Activated CD4-positive, alpha-beta memory T cell treated with anti-CD3 and anti-CD28 coated beads for 36 hours (primary cell): Measurements from ENCODE around the gene ZNF786. TPM values are rescaled to one million over a fixed set of nuclear protein-coding genes. Genes with fewer than 3 reads are reported as not detected.
A peak's percentile ranks its signal among the peaks of the same experiment; 100 is the strongest.

ENCODE experiments used
- CTCF ChIA-PET: fragments of 350-600 bp; sonication (Branson Sonifier 250); formaldehyde crosslinking; loops from one replicate; lab custom pipeline; 2021; ENCODE audit warnings: antibody characterized with exemption, inconsistent platforms; lab: Charles Lee
- POLR2A ChIA-PET: fragments of 350-600 bp; sonication (Branson Sonifier 250); formaldehyde crosslinking; loops from one replicate; lab custom pipeline; 2021; ENCODE audit warnings: antibody characterized with exemption; lab: Charles Lee
- DNase-seq: peaks from one replicate; pipeline ENCODE4 v3.0.0-alpha.2; 2020
- H3K27ac Mint-ChIP-seq: one replicate; pipeline ENCODE4 v1.8.0; 2021; ENCODE audit warnings: mixed read lengths
- H3K27me3 Mint-ChIP-seq: one replicate; pipeline ENCODE4 v1.8.0; 2021; ENCODE audit warnings: mixed read lengths
- H3K36me3 Mint-ChIP-seq: one replicate; pipeline ENCODE4 v1.8.0; 2021; ENCODE audit warnings: mixed read lengths
- H3K4me1 Mint-ChIP-seq: one replicate; pipeline ENCODE4 v1.8.0; 2021; ENCODE audit warnings: low read depth, mixed read lengths
- H3K4me3 Mint-ChIP-seq: one replicate; pipeline ENCODE4 v1.8.0; 2021; ENCODE audit warnings: mild to moderate bottlenecking, mixed read lengths
- H3K9me3 Mint-ChIP-seq: one replicate; pipeline ENCODE4 v1.8.0; 2021; ENCODE audit warnings: mixed read lengths
- intact Hi-C: fragments of 100-400 bp; cut with micrococcal nuclease; formaldehyde crosslinking; loops from one replicate; pipeline ENCODE4 v1.15.1; 2023
- total RNA-seq, 2 experiments: library from RNA; stranded (reverse); gene quantifications; one replicate each; pipeline ENCODE4 v1.2.3, GENCODE V29; 2021

The ZNF786 gene
- total RNA-seq: 1 to 10 TPM; 4.5 to 6.1 TPM

- ChIA-PET POLR2A (interaction anchor here (0.6 kb wide), 1 partner anchor 95 kb away, joined by 3 read pairs; no protein-coding TSS in a partner anchor), CTCF (interaction anchor here (0.6 to 1.6 kb wide), 5 partner anchors 25 to 563 kb away, joined by 3 to 6 read pairs (median 3); partner anchors contain the start of gene ZNF425)
- intact Hi-C loops: loop anchor here (1.0 to 5.0 kb wide), 9 partner anchors 24 to 583 kb away; partner anchors contain the start of genes PDIA4, ZNF212, ZNF398 and ZNF425
- peak; percentile 96 for DNase-seq
- Mint-ChIP-seq H3K27ac (peak within 1 kb of the TSS; percentile 99), H3K4me1 (peaks cover 21% of the 10 kb centered on the region), H3K27me3 (no peaks in the 10 kb centered on the region), H3K4me3 (peak within 1 kb of the TSS; percentile 96), H3K9me3 (no peaks in the 10 kb centered on the region), H3K36me3 (peaks cover 4% of the 10 kb centered on the region)
Observed at GRCh38 chr7:149090397-149091195, at the start of gene ZNF786. Gene ZNF786 (minus strand): TSS chr7:149090718. CDS start chr7:149090640, 78 bp downstream.

GRCh38 chr7:149136118-149136517 lies 45.6 kb upstream of the ZNF786 start:
- CTCF ChIA-PET: interaction anchor here (0.9 kb wide), 1 partner anchor 12 kb away, joined by 3 read pairs; the partner anchor contains the start of gene ZNF398
- peaks cover 4% of the 10 kb centered on the region for H3K9me3 Mint-ChIP-seq
- no peak overlapping the region for H3K4me3 Mint-ChIP-seq
- H3K27ac Mint-ChIP-seq: no peak overlapping the region
- POLR2A ChIA-PET: interaction anchor here (1.0 kb wide), 1 partner anchor 70 kb away, joined by 3 read pairs; no protein-coding TSS in a partner anchor
- DNase-seq: no peak
- no peaks in the 10 kb centered on the region for H3K27me3 Mint-ChIP-seq
- intact Hi-C loops: no loop called here
- H3K36me3 Mint-ChIP-seq: peaks cover 12% of the 10 kb centered on the region
- no peaks in the 10 kb centered on the region for H3K4me1 Mint-ChIP-seq

- DNase-seq: no peak
- no peaks in the 10 kb centered on the region for H3K27me3 Mint-ChIP-seq
- POLR2A ChIA-PET: interaction anchor here (1.4 kb wide), 1 partner anchor 14 kb away, joined by 5 read pairs; the partner anchor contains the start of gene ZNF398
- peaks cover 26% of the 10 kb centered on the region for H3K36me3 Mint-ChIP-seq
- CTCF ChIA-PET: interaction anchor here (2.0 kb wide), 1 partner anchor 14 kb away, joined by 11 read pairs; the partner anchor contains the start of gene ZNF398
- H3K9me3 Mint-ChIP-seq: peaks cover 12% of the 10 kb centered on the region
- H3K4me1 Mint-ChIP-seq: peaks cover 4% of the 10 kb centered on the region
- no peak overlapping the region for H3K4me3 Mint-ChIP-seq
- no peak overlapping the region for H3K27ac Mint-ChIP-seq
- intact Hi-C loops: no loop called here
Observed at GRCh38 chr7:149133028-149133710, 42.7 kb upstream of the ZNF786 start.

- ChIA-PET POLR2A (no interaction called here), CTCF (interaction anchor here (0.7 kb wide), 1 partner anchor 65 kb away, joined by 3 read pairs; no protein-coding TSS in a partner anchor)
- DNase-seq: no peak
- intact Hi-C loops: no loop called here
- Mint-ChIP-seq H3K9me3 (peaks cover 12% of the 10 kb centered on the region), H3K4me1 (peaks cover 11% of the 10 kb centered on the region), H3K27me3 (no peaks in the 10 kb centered on the region), H3K4me3 (no peak overlapping the region), H3K27ac (peak overlapping the region; percentile 28), H3K36me3 (peaks cover 30% of the 10 kb centered on the region)
Observed at GRCh38 chr7:149130572-149131198, 40.2 kb upstream of the ZNF786 start.

- peaks cover 26% of the 10 kb centered on the region for H3K36me3 Mint-ChIP-seq
- DNase-seq: peak; percentile 80
- H3K4me3 Mint-ChIP-seq: peak overlapping the region; percentile 98
- peaks cover 12% of the 10 kb centered on the region for H3K9me3 Mint-ChIP-seq
- intact Hi-C loops: loop anchor here (1.0 to 10.0 kb wide), 11 partner anchors 21 to 498 kb away; partner anchors contain the start of genes EZH2, PDIA4, ZNF212 and ZNF282
- POLR2A ChIA-PET: interaction anchor here (1.0 to 2.7 kb wide), 6 partner anchors 20 to 426 kb away, joined by 3 to 32 read pairs (median 7); partner anchors contain the start of genes ZNF282 and ZNF398
- peaks cover 18% of the 10 kb centered on the region for H3K4me1 Mint-ChIP-seq
- no peaks in the 10 kb centered on the region for H3K27me3 Mint-ChIP-seq
- H3K27ac Mint-ChIP-seq: peak overlapping the region; percentile 98
- CTCF ChIA-PET: interaction anchor here (0.7 to 4.1 kb wide), 14 partner anchors 21 to 244 kb away, joined by 3 to 49 read pairs (median 4); partner anchors contain the start of genes ZNF398 and ZNF786
Observed at GRCh38 chr7:149126662-149127266, 36.2 kb upstream of the ZNF786 start.

- peaks cover 19% of the 10 kb centered on the region for H3K36me3 Mint-ChIP-seq
- peak within 1 kb of the TSS; percentile 98 for H3K4me3 Mint-ChIP-seq
- POLR2A ChIA-PET: interaction anchor here (0.6 to 2.7 kb wide), 13 partner anchors 21 to 427 kb away, joined by 3 to 32 read pairs (median 4); partner anchors contain the start of genes CUL1, PDIA4, ZNF282 and ZNF398
- H3K4me1 Mint-ChIP-seq: peaks cover 18% of the 10 kb centered on the region
- CTCF ChIA-PET: interaction anchor here (0.7 to 4.1 kb wide), 17 partner anchors 22 to 297 kb away, joined by 3 to 49 read pairs (median 4); partner anchors contain the start of genes ZNF398 and ZNF786
- H3K9me3 Mint-ChIP-seq: peaks cover 7% of the 10 kb centered on the region
- no peaks in the 10 kb centered on the region for H3K27me3 Mint-ChIP-seq
- DNase-seq: peak; percentile 95
- intact Hi-C loops: loop anchor here (1.0 to 10.0 kb wide), 10 partner anchors 21 to 499 kb away; partner anchors contain the start of genes EZH2, PDIA4, ZNF212 and ZNF282
- peak within 1 kb of the TSS; percentile 98 for H3K27ac Mint-ChIP-seq
Observed at GRCh38 chr7:149125863-149126661, 35.5 kb upstream of the ZNF786 start, which contains the start of gene ZNF425. Gene ZNF425 (minus strand): TSS chr7:149126324. CDS start chr7:149126213, 111 bp downstream.

GRCh38 chr7:149125189-149125862 lies 34.8 kb upstream of the ZNF786 start:
- H3K27me3 Mint-ChIP-seq: no peaks in the 10 kb centered on the region
- ChIA-PET CTCF (interaction anchor here (0.7 to 4.1 kb wide), 12 partner anchors 21 to 298 kb away, joined by 3 to 49 read pairs (median 4); partner anchors contain the start of gene ZNF398), POLR2A (interaction anchor here (0.6 to 2.7 kb wide), 11 partner anchors 22 to 427 kb away, joined by 3 to 32 read pairs (median 4); partner anchors contain the start of genes CUL1, PDIA4, ZNF282 and ZNF398)
- H3K9me3 Mint-ChIP-seq: no peaks in the 10 kb centered on the region
- H3K4me3 Mint-ChIP-seq: peak overlapping the region; percentile 98
- H3K4me1 Mint-ChIP-seq: peaks cover 18% of the 10 kb centered on the region
- intact Hi-C loops: loop anchor here (5.0 to 10.0 kb wide), 3 partner anchors 72 to 499 kb away; partner anchors contain the start of gene ZNF282
- peak overlapping the region; percentile 98 for H3K27ac Mint-ChIP-seq
- peaks cover 12% of the 10 kb centered on the region for H3K36me3 Mint-ChIP-seq
- no peak for DNase-seq

- Mint-ChIP-seq H3K9me3 (no peaks in the 10 kb centered on the region), H3K36me3 (no peaks in the 10 kb centered on the region), H3K4me3 (no peak overlapping the region), H3K4me1 (no peaks in the 10 kb centered on the region), H3K27me3 (no peaks in the 10 kb centered on the region), H3K27ac (no peak overlapping the region)
- POLR2A ChIA-PET: no interaction called here
- DNase-seq: no peak
- CTCF ChIA-PET: no interaction called here
- intact Hi-C loops: no loop called here
Observed at GRCh38 chr7:149109969-149110368, 19.5 kb upstream of the ZNF786 start.

- POLR2A ChIA-PET: no interaction called here
- Mint-ChIP-seq H3K27me3 (no peaks in the 10 kb centered on the region), H3K4me1 (peaks cover 4% of the 10 kb centered on the region), H3K27ac (no peak overlapping the region), H3K36me3 (no peaks in the 10 kb centered on the region), H3K4me3 (no peak overlapping the region), H3K9me3 (no peaks in the 10 kb centered on the region)
- CTCF ChIA-PET: interaction anchor here (1.5 kb wide), 1 partner anchor 21 kb away, joined by 4 read pairs; the partner anchor contains the start of gene ZNF425
- intact Hi-C loops: no loop called here
- no peak for DNase-seq
Observed at GRCh38 chr7:149104749-149105148, 14.2 kb upstream of the ZNF786 start.
